ENCODE data around the gene AJAP1. TPM values are rescaled to one million over a fixed set of nuclear protein-coding genes. Genes with fewer than 3 reads are reported as not detected.

AJAP1 gene
- total RNA-seq, 2 experiments from 2014 or later: not detected

- Mint-ChIP-seq H3K4me3 (no peak overlapping the region), H3K36me3 (no peaks in the 10 kb centered on the region), H3K27ac (no peak overlapping the region), H3K4me1 (no peaks in the 10 kb centered on the region), H3K27me3 (peaks cover 4% of the 10 kb centered on the region), H3K9me3 (peaks cover 5% of the 10 kb centered on the region)
- DNase-seq: no peak
These were observed 102.6 kb downstream of the AJAP1 start for GRCh38 chr1:4756851-4757580.

DNA sequence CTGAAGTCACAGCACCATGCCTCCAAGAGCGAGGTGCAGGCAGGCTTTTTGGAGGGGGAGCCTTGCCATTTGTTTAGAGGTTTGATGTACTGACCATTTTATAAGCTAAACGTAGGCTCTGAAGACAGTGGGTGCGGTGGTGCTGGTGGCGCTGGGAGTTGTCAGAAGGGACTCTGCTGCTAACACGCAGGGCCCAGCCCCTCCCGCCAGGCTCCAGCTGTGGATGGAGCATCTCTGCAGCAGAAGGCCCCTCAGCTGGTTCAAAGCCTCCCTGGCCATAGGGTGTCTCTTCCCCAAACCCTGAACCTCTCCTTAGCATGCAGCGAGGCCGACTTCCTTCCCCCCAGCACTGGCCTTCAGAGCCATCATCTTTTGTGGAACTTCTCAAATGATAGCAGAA lies 105.3 kb downstream of the AJAP1 start:
- peaks cover 4% of the 10 kb centered on the region for H3K27me3 Mint-ChIP-seq
- no peak for DNase-seq
- H3K4me3 Mint-ChIP-seq: no peak overlapping the region
- H3K27ac Mint-ChIP-seq: no peak overlapping the region
- peaks cover 2% of the 10 kb centered on the region for H3K9me3 Mint-ChIP-seq
- no peaks in the 10 kb centered on the region for H3K4me1 Mint-ChIP-seq
- no peaks in the 10 kb centered on the region for H3K36me3 Mint-ChIP-seq

- H3K4me3 Mint-ChIP-seq: no peak overlapping the region
- H3K27me3 Mint-ChIP-seq: peaks cover 4% of the 10 kb centered on the region
- DNase-seq: no peak
- H3K36me3 Mint-ChIP-seq: no peaks in the 10 kb centered on the region
- H3K9me3 Mint-ChIP-seq: peaks cover 2% of the 10 kb centered on the region
- H3K4me1 Mint-ChIP-seq: no peaks in the 10 kb centered on the region
- no peak overlapping the region for H3K27ac Mint-ChIP-seq
These were observed 105.7 kb downstream of the AJAP1 start for GRCh38 chr1:4760088-4760487.

DNA sequence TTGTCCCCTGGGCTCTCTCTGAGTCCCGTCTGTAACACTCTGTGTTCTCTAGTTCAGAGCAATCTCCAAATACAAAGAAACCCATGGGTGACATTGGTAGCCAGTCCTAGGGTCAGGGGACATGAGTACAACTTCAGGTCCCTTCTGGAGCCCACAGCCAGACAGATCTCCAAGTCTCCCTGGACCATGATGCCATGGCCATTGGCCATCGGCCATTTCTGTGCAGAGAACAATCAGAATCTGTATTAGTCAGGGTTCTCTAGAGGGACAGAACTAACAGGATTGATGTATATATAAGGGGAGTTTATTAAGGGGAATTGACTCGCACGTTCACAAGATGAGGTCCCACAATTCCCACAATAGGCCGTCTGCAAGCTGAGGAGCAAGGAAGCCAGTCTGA lies 106.9 kb downstream of the AJAP1 start:
- Mint-ChIP-seq H3K36me3 (no peaks in the 10 kb centered on the region), H3K27me3 (peaks cover 4% of the 10 kb centered on the region), H3K27ac (no peak overlapping the region), H3K4me3 (no peak overlapping the region), H3K4me1 (no peaks in the 10 kb centered on the region), H3K9me3 (peaks cover 2% of the 10 kb centered on the region)
- DNase-seq: no peak

GRCh38 chr1:4762146-4762545 lies 107.7 kb downstream of the AJAP1 start:
- no peaks in the 10 kb centered on the region for H3K36me3 Mint-ChIP-seq
- peaks cover 2% of the 10 kb centered on the region for H3K9me3 Mint-ChIP-seq
- no peak for DNase-seq
- peaks cover 4% of the 10 kb centered on the region for H3K27me3 Mint-ChIP-seq
- H3K27ac Mint-ChIP-seq: no peak overlapping the region
- H3K4me1 Mint-ChIP-seq: no peaks in the 10 kb centered on the region
- H3K4me3 Mint-ChIP-seq: no peak overlapping the region

- H3K27ac Mint-ChIP-seq: no peak overlapping the region
- no peak for DNase-seq
- H3K9me3 Mint-ChIP-seq: no peaks in the 10 kb centered on the region
- no peaks in the 10 kb centered on the region for H3K27me3 Mint-ChIP-seq
- no peaks in the 10 kb centered on the region for H3K36me3 Mint-ChIP-seq
- H3K4me3 Mint-ChIP-seq: no peak overlapping the region
- H3K4me1 Mint-ChIP-seq: no peaks in the 10 kb centered on the region
These were observed 112.9 kb downstream of the AJAP1 start for GRCh38 chr1:4767308-4767707.

DNA sequence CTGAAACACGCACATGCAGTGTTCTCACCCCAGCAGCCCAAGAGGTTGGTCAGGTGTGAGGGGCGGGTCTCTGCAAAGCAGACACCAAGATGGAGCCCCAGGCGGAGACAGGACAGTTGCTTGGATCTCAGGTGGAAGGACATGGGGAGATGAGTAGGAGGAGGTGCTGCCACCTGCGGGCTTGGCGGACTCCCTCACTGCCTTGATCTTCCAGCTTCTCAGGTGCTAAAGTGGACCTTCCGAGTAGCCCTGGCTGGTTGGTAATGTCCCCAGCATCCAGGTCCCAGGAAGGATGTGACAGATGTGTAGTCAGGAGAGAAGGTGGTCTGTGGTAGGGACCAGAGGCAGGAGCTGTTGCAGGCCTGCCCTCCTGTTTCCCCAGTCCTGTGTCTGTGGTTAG lies 114.1 kb downstream of the AJAP1 start:
- no peaks in the 10 kb centered on the region for H3K9me3 Mint-ChIP-seq
- H3K27me3 Mint-ChIP-seq: no peaks in the 10 kb centered on the region
- H3K4me1 Mint-ChIP-seq: no peaks in the 10 kb centered on the region
- DNase-seq: no peak
- H3K36me3 Mint-ChIP-seq: no peaks in the 10 kb centered on the region
- H3K4me3 Mint-ChIP-seq: no peak overlapping the region
- H3K27ac Mint-ChIP-seq: no peak overlapping the region

- no peak for DNase-seq
- H3K4me3 Mint-ChIP-seq: no peak overlapping the region
- H3K4me1 Mint-ChIP-seq: no peaks in the 10 kb centered on the region
- H3K27me3 Mint-ChIP-seq: no peaks in the 10 kb centered on the region
- H3K36me3 Mint-ChIP-seq: no peaks in the 10 kb centered on the region
- H3K27ac Mint-ChIP-seq: no peak overlapping the region
- no peaks in the 10 kb centered on the region for H3K9me3 Mint-ChIP-seq
These were observed 115.3 kb downstream of the AJAP1 start for GRCh38 chr1:4769516-4770280.

- Mint-ChIP-seq H3K36me3 (no peaks in the 10 kb centered on the region), H3K4me1 (no peaks in the 10 kb centered on the region), H3K27me3 (no peaks in the 10 kb centered on the region), H3K27ac (no peak overlapping the region), H3K4me3 (no peak overlapping the region), H3K9me3 (no peaks in the 10 kb centered on the region)
- no peak for DNase-seq
These were observed 116.3 kb downstream of the AJAP1 start for GRCh38 chr1:4770713-4771112.

DNA sequence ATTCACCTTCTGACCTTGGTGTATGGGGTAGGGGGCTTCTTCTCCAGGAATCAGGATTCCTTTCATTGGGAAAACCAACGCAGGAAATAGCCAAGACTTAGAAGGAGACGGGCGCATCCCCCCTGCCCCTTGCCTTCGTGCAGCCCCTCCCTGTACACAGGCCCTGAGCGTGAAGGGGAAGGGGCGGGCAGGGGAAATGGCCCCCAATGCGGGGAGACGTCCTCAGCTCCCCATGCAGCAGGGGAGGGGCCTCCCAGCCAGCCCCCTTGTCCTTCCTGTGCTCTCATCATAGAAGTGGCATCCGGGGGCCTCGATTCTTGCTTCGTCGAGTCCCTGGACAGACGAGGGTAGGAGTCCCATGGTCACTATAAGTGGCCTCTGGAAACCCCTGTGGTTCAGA lies 116.9 kb downstream of the AJAP1 start:
- Mint-ChIP-seq H3K36me3 (no peaks in the 10 kb centered on the region), H3K27me3 (no peaks in the 10 kb centered on the region), H3K27ac (no peak overlapping the region), H3K9me3 (no peaks in the 10 kb centered on the region), H3K4me1 (no peaks in the 10 kb centered on the region), H3K4me3 (no peak overlapping the region)
- no peak for DNase-seq

DNA sequence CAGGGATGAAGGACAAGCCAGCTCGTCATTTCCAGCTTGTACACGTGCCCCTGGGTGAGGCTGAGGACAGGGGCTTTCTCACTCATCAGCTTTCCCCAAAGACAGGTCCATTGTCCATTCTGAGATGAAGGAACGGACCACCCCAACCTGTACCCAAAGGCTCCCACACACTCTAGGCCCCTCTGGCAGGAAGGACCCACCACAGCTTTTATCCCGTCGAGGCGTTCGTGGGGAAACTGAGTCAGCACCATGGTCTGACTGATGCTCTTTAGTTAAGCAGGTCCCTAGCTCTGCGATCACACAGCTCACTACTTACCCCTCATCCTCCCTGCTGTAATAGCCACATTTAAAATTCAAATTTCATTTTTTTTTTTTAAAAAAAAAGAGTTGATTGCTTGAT lies 117.3 kb downstream of the AJAP1 start:
- Mint-ChIP-seq H3K27ac (no peak overlapping the region), H3K4me1 (no peaks in the 10 kb centered on the region), H3K4me3 (no peak overlapping the region), H3K27me3 (no peaks in the 10 kb centered on the region), H3K36me3 (no peaks in the 10 kb centered on the region), H3K9me3 (no peaks in the 10 kb centered on the region)
- no peak for DNase-seq

- no peaks in the 10 kb centered on the region for H3K4me1 Mint-ChIP-seq
- H3K27ac Mint-ChIP-seq: no peak overlapping the region
- H3K36me3 Mint-ChIP-seq: no peaks in the 10 kb centered on the region
- no peak overlapping the region for H3K4me3 Mint-ChIP-seq
- no peaks in the 10 kb centered on the region for H3K27me3 Mint-ChIP-seq
- DNase-seq: no peak
- H3K9me3 Mint-ChIP-seq: no peaks in the 10 kb centered on the region
These were observed 118.0 kb downstream of the AJAP1 start for GRCh38 chr1:4772294-4773010.

DNA sequence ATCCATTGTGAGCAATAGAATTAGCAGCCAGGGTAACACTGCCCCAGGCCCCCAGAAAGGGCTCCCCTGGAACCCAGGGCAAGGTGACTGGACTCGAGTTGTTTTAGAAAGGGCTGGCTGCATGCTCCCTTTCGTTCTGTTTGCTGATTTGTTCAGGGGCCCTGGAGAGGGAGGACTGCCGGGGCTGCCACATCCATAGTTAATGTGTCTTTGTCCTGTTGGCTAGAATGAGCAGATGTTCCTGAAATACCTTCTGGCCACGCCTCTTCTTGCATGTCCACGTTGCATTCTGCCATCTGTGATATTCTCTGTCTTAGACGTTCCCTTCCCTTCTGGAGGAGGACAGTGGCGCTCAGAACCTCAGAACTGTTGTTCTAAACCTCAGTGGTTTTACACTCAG lies 118.8 kb downstream of the AJAP1 start:
- H3K4me1 Mint-ChIP-seq: no peaks in the 10 kb centered on the region
- no peaks in the 10 kb centered on the region for H3K36me3 Mint-ChIP-seq
- no peak overlapping the region for H3K27ac Mint-ChIP-seq

GRCh38 chr1:4775506-4775905 lies 121.1 kb downstream of the AJAP1 start:
- H3K27ac Mint-ChIP-seq: no peak overlapping the region
- no peaks in the 10 kb centered on the region for H3K4me1 Mint-ChIP-seq
- H3K9me3 Mint-ChIP-seq: no peaks in the 10 kb centered on the region
- H3K4me3 Mint-ChIP-seq: no peak overlapping the region
- DNase-seq: no peak
- H3K36me3 Mint-ChIP-seq: no peaks in the 10 kb centered on the region
- no peaks in the 10 kb centered on the region for H3K27me3 Mint-ChIP-seq

More for the DNA sequence above, 118.8 kb downstream of the AJAP1 start:
- DNase-seq: no peak
- Mint-ChIP-seq H3K27me3 (no peaks in the 10 kb centered on the region), H3K4me3 (no peak overlapping the region), H3K9me3 (no peaks in the 10 kb centered on the region)

DNA sequence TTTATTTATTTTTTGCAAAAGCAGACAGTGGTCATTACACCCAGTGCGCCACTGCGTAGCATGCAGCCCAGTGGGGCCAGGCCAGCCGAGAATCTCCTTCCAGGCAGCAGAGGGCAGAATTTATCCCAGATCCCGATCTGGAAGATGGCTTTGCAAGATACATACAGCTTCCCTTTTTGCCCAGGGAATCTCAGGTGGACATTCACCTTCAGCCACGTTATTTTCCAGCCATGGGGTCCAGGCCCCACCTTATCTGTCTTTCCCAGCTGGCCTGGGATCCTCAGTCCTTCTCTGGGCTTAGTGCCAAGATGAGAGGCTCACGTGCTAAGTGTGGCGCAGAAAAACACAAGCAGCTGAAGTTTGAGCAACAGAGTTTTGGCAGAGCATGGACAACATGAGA lies 123.6 kb downstream of the AJAP1 start:
- H3K4me1 Mint-ChIP-seq: no peaks in the 10 kb centered on the region

More for the DNA sequence above, 123.6 kb downstream of the AJAP1 start:
- H3K4me3 Mint-ChIP-seq: no peak overlapping the region
- no peaks in the 10 kb centered on the region for H3K36me3 Mint-ChIP-seq
- no peak overlapping the region for H3K27ac Mint-ChIP-seq
- no peaks in the 10 kb centered on the region for H3K27me3 Mint-ChIP-seq
- no peak for DNase-seq
- no peaks in the 10 kb centered on the region for H3K9me3 Mint-ChIP-seq

All from activated naive CD8-positive, alpha-beta T cell treated with anti-CD3 and anti-CD28 coated beads for 36 hours (primary cell).